Karpas-422 (cell line): ENCODE data around the gene POLR2F. TPM values are rescaled to one million over a fixed set of nuclear protein-coding genes. Genes with fewer than 3 reads are reported as not detected.

Experiments
- DNase-seq: peaks from one replicate; pipeline ENCODE4 v3.0.0-alpha.2; 2015
- H2AFZ ChIP-seq: fragments of 200-600 bp; sonication (generic); 2 replicates; pipeline ENCODE4 v1.6.1; 2014; ENCODE audit warnings: antibody characterized with exemption, low read length, mixed read lengths
- H3K27ac ChIP-seq: fragments of 200-600 bp; sonication (generic); 2 replicates; pipeline ENCODE4 v1.5.1; 2014; ENCODE audit warnings: mild to moderate bottlenecking, low read length, moderate library complexity
- H3K27me3 ChIP-seq: fragments of 200-600 bp; sonication (generic); 2 replicates; pipeline ENCODE4 v1.6.1; 2014; ENCODE audit warnings: low read length, mixed read lengths
- H3K36me3 ChIP-seq: fragments of 200-600 bp; sonication (generic); 2 replicates; pipeline ENCODE4 v1.6.1; 2014; ENCODE audit warnings: low read length, mixed read lengths; ENCODE audit not compliant: insufficient read depth
- H3K4me1 ChIP-seq: fragments of 200-600 bp; sonication (generic); 2 replicates; pipeline ENCODE4 v1.6.1; 2014; ENCODE audit warnings: mild to moderate bottlenecking, low read length, mixed read lengths
- H3K4me2 ChIP-seq: fragments of 200-600 bp; sonication (generic); 2 replicates; pipeline ENCODE4 v1.6.1; 2014; ENCODE audit warnings: low read length, low read depth, mild to moderate bottlenecking; ENCODE audit not compliant: poor library complexity, severe bottlenecking
- H3K4me3 ChIP-seq: fragments of 200-600 bp; sonication (generic); 2 replicates; pipeline ENCODE4 v1.5.1; 2014; ENCODE audit warnings: mild to moderate bottlenecking, antibody characterized with exemption, low read length, mixed read lengths
- H3K79me2 ChIP-seq: fragments of 200-600 bp; sonication (generic); 2 replicates; pipeline ENCODE4 v1.6.1; 2014; ENCODE audit warnings: mild to moderate bottlenecking, low read length, mixed read lengths
- H3K9ac ChIP-seq: fragments of 200-600 bp; sonication (generic); 2 replicates; pipeline ENCODE4 v1.6.0; 2014; ENCODE audit warnings: low read length
- H3K9me2 ChIP-seq: fragments of 200-600 bp; sonication (generic), shearing (Covaris generic); replicated peaks from 2 replicates; pipeline ENCODE4 v1.6.0; 2014; ENCODE audit warnings: mild to moderate bottlenecking, low read length, moderate library complexity; ENCODE audit not compliant: insufficient read depth
- H3K9me3 ChIP-seq: fragments of 300-700, 200-600 bp; sonication (generic); 2 replicates; pipeline ENCODE4 v1.6.1; 2014; ENCODE audit warnings: low read length, mixed read lengths
- H4K20me1 ChIP-seq: fragments of 200-600 bp; sonication (generic); 2 replicates; pipeline ENCODE4 v1.6.1; 2014; ENCODE audit warnings: mild to moderate bottlenecking, antibody characterized with exemption, low read length, low read depth; ENCODE audit not compliant: insufficient read depth
- total RNA-seq: library from RNA; depleted of rRNA; stranded (reverse); fragments of >200 nt; shearing (Covaris generic); gene quantifications from 2 replicates; pipeline ENCODE4 v1.2.3, GENCODE V29; 2014; ENCODE audit warnings: low replicate concordance; rRNA removed

The POLR2F gene
- total RNA-seq: 41.9 and 189 TPM in 2 replicates

GRCh38 chr22:37953437-37954179, at the start of gene POLR2F, which contains the start of gene C22orf23:
TSS of gene POLR2F (plus strand) at chr22:37953699. CDS start at chr22:37953788, 89 bp downstream.
TSS of gene C22orf23 (minus strand) at chr22:37953601. CDS start at chr22:37953149, 452 bp downstream.
- Histone ChIP-seq H3K79me2 (peaks cover 35% of the 10 kb centered on the region), H3K27ac (no peak within 1 kb of the TSS), H3K9ac (peak within 1 kb of the TSS; percentile 86), H4K20me1 (no peaks in the 10 kb centered on the region), H3K4me2 (peak within 1 kb of the TSS; percentile 91), H3K4me1 (peaks cover 16% of the 10 kb centered on the region), H3K36me3 (peaks cover 19% of the 10 kb centered on the region; the same call in 1 of the 2 replicates), H3K27me3 (no peaks in the 10 kb centered on the region), H3K4me3 (peak within 1 kb of the TSS; percentile 85), H2AFZ (peak within 1 kb of the TSS; percentile 87), H3K9me2 (no peaks in the 10 kb centered on the region), H3K9me3 (no peaks in the 10 kb centered on the region)
- DNase-seq: peak; percentile 99

DNA sequence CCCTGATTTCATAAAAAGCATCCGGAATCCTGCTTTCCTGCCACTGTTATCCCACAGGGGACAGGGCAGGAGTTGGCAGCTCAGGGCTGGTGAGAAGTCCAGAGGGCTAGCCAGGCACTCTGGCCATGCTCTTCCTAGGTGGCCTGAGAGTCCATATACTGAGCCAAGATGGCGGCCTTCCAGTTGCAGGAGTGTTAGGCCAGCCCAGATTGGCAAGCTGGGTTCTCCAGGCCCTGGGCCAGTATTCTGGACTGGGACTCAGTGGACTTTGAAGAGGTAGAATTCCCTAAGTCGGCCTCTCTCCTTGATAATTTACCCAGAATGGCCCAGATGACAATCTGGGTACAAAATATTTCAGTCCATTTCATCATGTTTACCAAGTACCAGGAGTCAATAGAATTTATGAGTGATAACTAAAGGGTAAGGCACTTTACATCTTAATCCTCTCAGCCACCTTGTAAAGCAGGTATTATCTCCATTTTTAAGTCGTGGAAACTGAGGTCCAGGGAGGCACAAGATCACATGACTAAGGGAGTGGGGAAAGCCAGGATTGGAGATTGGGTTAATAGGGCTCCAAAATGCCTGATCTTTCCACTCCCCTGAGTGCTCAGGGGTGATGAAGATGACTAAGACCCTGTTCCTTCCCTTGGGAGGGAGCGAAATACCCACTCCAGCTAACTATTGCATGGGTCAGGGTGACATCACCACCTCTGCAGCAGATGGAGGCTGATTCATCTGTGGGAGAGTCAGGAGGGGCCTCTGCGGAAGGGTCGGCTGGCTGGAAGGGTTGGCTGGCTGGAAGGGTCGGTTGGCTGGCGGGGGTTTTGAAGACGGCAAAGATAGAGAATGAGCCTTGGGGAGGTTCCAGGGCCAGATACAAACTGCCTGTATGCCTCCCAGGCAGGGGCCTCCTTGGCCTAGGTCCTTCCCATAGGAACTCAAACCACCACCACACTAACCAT, 48.6 kb upstream of the POLR2F start:
- peaks cover 24% of the 10 kb centered on the region for H3K79me2 ChIP-seq
- H3K9me2 ChIP-seq: no peaks in the 10 kb centered on the region
- no peaks in the 10 kb centered on the region for H3K36me3 ChIP-seq
- H3K4me3 ChIP-seq: peak overlapping the region; percentile 65; the same call in 1 of the 2 replicates
- H3K9ac ChIP-seq: peak overlapping the region; percentile 69; the same call in 1 of the 2 replicates
- H3K4me1 ChIP-seq: peaks cover 18% of the 10 kb centered on the region
- H3K9me3 ChIP-seq: no peaks in the 10 kb centered on the region
- H3K27ac ChIP-seq: no peak overlapping the region
- no peaks in the 10 kb centered on the region; the same call in 1 of the 2 replicates for H4K20me1 ChIP-seq
- peak overlapping the region; percentile 75 for H3K4me2 ChIP-seq
- H2AFZ ChIP-seq: no peak overlapping the region
- no peaks in the 10 kb centered on the region for H3K27me3 ChIP-seq
- peak; percentile 27 for DNase-seq

GRCh38 chr22:37905534-37906363, 47.8 kb upstream of the POLR2F start, which contains the start of gene MICALL1:
TSS of gene MICALL1 (plus strand) at chr22:37906297. CDS start at chr22:37906423, 126 bp downstream.
- Histone ChIP-seq H3K4me3 (peak within 1 kb of the TSS; percentile 83), H3K9ac (peak within 1 kb of the TSS; percentile 91), H3K27me3 (no peaks in the 10 kb centered on the region), H3K9me3 (no peaks in the 10 kb centered on the region), H3K4me1 (peaks cover 18% of the 10 kb centered on the region), H3K4me2 (peak within 1 kb of the TSS; percentile 75), H3K9me2 (no peaks in the 10 kb centered on the region), H3K36me3 (no peaks in the 10 kb centered on the region), H2AFZ (peak within 1 kb of the TSS; percentile 32; the same call in 1 of the 2 replicates), H3K79me2 (peaks cover 24% of the 10 kb centered on the region), H3K27ac (peak within 1 kb of the TSS; percentile 74), H4K20me1 (no peaks in the 10 kb centered on the region; the same call in 1 of the 2 replicates)
- peak; percentile 88 for DNase-seq

DNA sequence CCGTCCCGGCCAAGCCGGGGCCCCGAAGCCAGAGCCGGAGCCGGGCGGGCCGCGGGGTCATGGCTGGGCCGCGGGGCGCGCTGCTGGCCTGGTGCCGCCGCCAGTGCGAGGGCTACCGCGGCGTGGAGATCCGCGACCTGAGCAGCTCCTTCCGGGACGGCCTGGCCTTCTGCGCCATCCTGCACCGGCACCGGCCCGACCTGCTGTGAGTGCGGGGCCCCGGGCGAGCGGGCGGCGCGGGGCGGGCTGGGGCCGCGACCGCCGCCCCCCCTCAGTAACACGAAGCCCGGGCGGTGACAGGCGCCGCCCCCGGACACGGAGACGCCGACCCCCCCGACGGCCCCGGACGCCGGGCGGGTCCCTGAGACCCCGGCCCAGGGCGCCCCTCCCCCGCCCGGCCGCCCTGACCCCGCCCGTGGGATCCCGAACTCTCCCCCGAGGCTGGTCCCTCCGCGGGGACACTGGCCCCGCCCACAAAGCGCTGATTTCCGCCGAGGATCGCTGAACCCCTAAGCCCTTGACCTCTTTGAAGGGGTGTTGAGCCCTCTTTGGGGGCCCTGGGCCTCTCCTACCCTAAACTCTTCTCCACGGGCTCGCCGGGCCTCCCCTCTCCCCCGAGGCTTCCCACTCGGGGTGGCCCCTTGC, 47.0 kb upstream of the POLR2F start:
- H3K27me3 ChIP-seq: no peaks in the 10 kb centered on the region
- peak overlapping the region; percentile 74 for H3K27ac ChIP-seq
- no peaks in the 10 kb centered on the region for H3K9me2 ChIP-seq
- DNase-seq: peak; percentile 82
- H3K4me3 ChIP-seq: peak overlapping the region; percentile 83
- H3K79me2 ChIP-seq: peaks cover 24% of the 10 kb centered on the region
- peak overlapping the region; percentile 91 for H3K9ac ChIP-seq
- no peaks in the 10 kb centered on the region for H3K36me3 ChIP-seq
- peak overlapping the region; percentile 74 for H3K4me2 ChIP-seq
- no peak overlapping the region for H2AFZ ChIP-seq
- no peaks in the 10 kb centered on the region for H3K9me3 ChIP-seq
- peaks cover 18% of the 10 kb centered on the region for H3K4me1 ChIP-seq
- no peaks in the 10 kb centered on the region; the same call in 1 of the 2 replicates for H4K20me1 ChIP-seq

DNA sequence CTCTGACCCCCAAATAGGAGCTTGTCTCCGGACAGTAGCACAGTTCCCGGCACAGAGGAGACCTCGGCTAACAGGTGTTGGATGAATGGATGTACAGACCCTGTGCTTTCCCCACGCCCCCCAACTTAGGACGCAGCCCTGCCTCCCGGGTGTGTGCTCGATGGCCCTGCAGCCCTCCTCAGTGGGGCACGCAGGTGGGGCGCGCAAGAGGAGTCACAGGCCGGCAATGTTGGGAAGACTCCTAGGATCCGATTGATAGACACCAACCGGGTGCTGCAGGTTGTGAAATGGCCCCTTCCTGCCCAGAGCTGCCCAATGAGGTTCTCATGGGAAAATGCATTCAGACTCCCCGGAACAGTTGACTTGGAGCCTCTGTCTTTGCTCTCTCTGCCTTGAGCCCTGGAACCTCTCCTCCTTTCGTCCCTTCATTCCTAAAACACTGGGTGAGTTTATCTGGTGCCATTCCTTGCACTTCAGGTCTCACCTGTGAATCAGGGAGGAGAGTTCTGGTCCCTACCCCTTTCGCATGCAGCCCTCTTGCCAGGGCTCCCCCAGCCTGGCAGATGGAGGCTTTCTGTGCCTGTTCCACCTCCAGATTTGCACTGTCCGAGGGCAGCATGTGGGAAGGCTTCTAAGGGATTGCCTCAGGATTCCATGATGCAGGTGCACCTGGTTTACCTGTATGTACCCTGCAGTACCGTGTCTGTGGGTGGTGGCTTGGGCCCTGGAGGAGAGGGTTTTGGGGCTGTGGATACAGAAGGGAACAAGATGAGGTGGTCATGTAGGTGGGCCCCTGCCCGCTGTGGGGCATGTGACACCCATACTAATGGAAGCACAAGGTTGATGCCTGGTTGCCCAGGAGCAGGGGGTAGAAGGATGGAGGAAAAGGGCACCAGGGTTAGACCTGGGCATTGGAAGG, 46.2 kb upstream of the POLR2F start:
- Histone ChIP-seq H3K4me3 (peak overlapping the region; percentile 83), H2AFZ (no peak overlapping the region), H3K79me2 (peaks cover 24% of the 10 kb centered on the region), H3K27me3 (no peaks in the 10 kb centered on the region), H4K20me1 (no peaks in the 10 kb centered on the region; the same call in 1 of the 2 replicates), H3K9me3 (no peaks in the 10 kb centered on the region), H3K36me3 (no peaks in the 10 kb centered on the region), H3K4me1 (peaks cover 18% of the 10 kb centered on the region), H3K27ac (peak overlapping the region; percentile 74), H3K9me2 (no peaks in the 10 kb centered on the region), H3K9ac (peak overlapping the region; percentile 91), H3K4me2 (peak overlapping the region; percentile 74)
- DNase-seq: no peak

GRCh38 chr22:37909766-37910165, 43.7 kb upstream of the POLR2F start:
- no peaks in the 10 kb centered on the region for H3K36me3 ChIP-seq
- no peaks in the 10 kb centered on the region for H3K27me3 ChIP-seq
- H3K4me1 ChIP-seq: peaks cover 18% of the 10 kb centered on the region
- no peaks in the 10 kb centered on the region for H3K9me2 ChIP-seq
- DNase-seq: no peak
- no peak overlapping the region for H3K27ac ChIP-seq
- H2AFZ ChIP-seq: no peak overlapping the region
- H3K9me3 ChIP-seq: no peaks in the 10 kb centered on the region
- H3K9ac ChIP-seq: no peak overlapping the region
- H3K79me2 ChIP-seq: peaks cover 24% of the 10 kb centered on the region
- H3K4me3 ChIP-seq: no peak overlapping the region
- no peaks in the 10 kb centered on the region; the same call in 1 of the 2 replicates for H4K20me1 ChIP-seq
- H3K4me2 ChIP-seq: no peak overlapping the region
